H1 (cell line): ENCODE measurements around the gene ZDHHC19. TPM values are rescaled to one million over a fixed set of nuclear protein-coding genes. Genes with fewer than 3 reads are reported as not detected.

Experiments
- CTCF ChIA-PET: fragments of 300-600 bp; sonication (Branson Sonifier 250); formaldehyde crosslinking; loops from one replicate; lab custom pipeline; 2021; ENCODE audit not compliant: partially characterized antibody; lab: Charles Lee
- POLR2A ChIA-PET: fragments of 300-600 bp; sonication (Branson Sonifier 250); formaldehyde crosslinking; loops from one replicate; lab custom pipeline; 2021; ENCODE audit warnings: inconsistent platforms; ENCODE audit not compliant: partially characterized antibody; lab: Charles Lee
- DNase-seq, 2 experiments: peaks; one replicate each; pipeline versions ENCODE4 v3.0.0 to v3.0.0-alpha.2; 2010 to 2022; ENCODE audit warnings: low spot score in 2 of 2, low read depth in 1 of 2, mixed read lengths in 1 of 2
- FAIRE-seq: peaks from 2 replicates; lab custom pipeline; 2011; peaks lifted over from hg19 to GRCh38; lab: Jason Lieb, UNC
- H2AFZ ChIP-seq: 2 replicates; pipeline ENCODE4 v1.8.1; 2012; ENCODE audit warnings: low read length, inconsistent platforms
- H2AK5ac ChIP-seq: 2 replicates; pipeline ENCODE4 v1.6.1; 2013; ENCODE audit warnings: low read depth, low read length
- H2BK120ac ChIP-seq: replicated peaks from 2 replicates; pipeline ENCODE3; 2013; ENCODE audit warnings: low read depth, low read length, inconsistent platforms
- H2BK12ac ChIP-seq: 2 replicates; pipeline ENCODE4 v1.6.1; 2013; ENCODE audit warnings: low read depth, low read length
- H2BK15ac ChIP-seq: 2 replicates; pipeline ENCODE4 v1.6.1; 2013; ENCODE audit warnings: low read length
- H2BK20ac ChIP-seq: 2 replicates; pipeline ENCODE4 v1.6.1; 2013; ENCODE audit warnings: low read length
- H2BK5ac ChIP-seq: 2 replicates; pipeline ENCODE4 v1.6.1; 2013; ENCODE audit warnings: low read depth, low read length
- H3K14ac ChIP-seq: 2 replicates; pipeline ENCODE4 v1.6.1; 2013; ENCODE audit warnings: inconsistent platforms; ENCODE audit not compliant: insufficient read length
- H3K18ac ChIP-seq: 2 replicates; pipeline ENCODE4 v1.6.1; 2013; ENCODE audit warnings: low read length; ENCODE audit errors: extremely low read depth
- H3K23ac ChIP-seq: 2 replicates; pipeline ENCODE4 v1.6.1; 2013; ENCODE audit warnings: inconsistent platforms; ENCODE audit not compliant: insufficient read length
- H3K23me2 ChIP-seq: 2 replicates; pipeline ENCODE4 v1.6.1; 2013; ENCODE audit warnings: low read depth, low read length
- H3K27ac ChIP-seq: 2 replicates; pipeline ENCODE4 v1.6.1; 2011; ENCODE audit warnings: low read depth, low read length, inconsistent platforms
- H3K27me3 ChIP-seq, 4 experiments: replicated peaks in 1 of 4; 1 replicate in 1 of 4; 2 replicates in 3 of 4; pipeline versions ENCODE4 v1.6.1 to v1.8.1; 2011 to 2013; ENCODE audit warnings: low read length in 3 of 4, mild to moderate bottlenecking in 3 of 4, inconsistent platforms in 2 of 4, mixed read lengths in 2 of 4, moderate library complexity in 1 of 4; ENCODE audit not compliant: control insufficient read depth in 3 of 4, insufficient read depth in 3 of 4; ENCODE audit errors: extremely low read depth in 1 of 4
- H3K36me3 ChIP-seq, 4 experiments: 2 replicates each; pipeline versions ENCODE4 v1.6.1 to v1.8.1; 2011 to 2013; ENCODE audit warnings: mild to moderate bottlenecking in 4 of 4, low read length in 3 of 4, moderate library complexity in 2 of 4, control low read depth in 1 of 4, inconsistent platforms in 1 of 4; ENCODE audit not compliant: insufficient read depth in 4 of 4, control insufficient read depth in 2 of 4
- H3K4ac ChIP-seq: replicated peaks from 2 replicates; pipeline ENCODE3; 2013; ENCODE audit warnings: low read length, low read depth, mixed read lengths, inconsistent platforms; ENCODE audit not compliant: insufficient read length
- H3K4me1 ChIP-seq, 4 experiments: replicated peaks in 1 of 4; 1 replicate in 1 of 4; 2 replicates in 3 of 4; pipeline versions ENCODE4 v1.6.1 to v1.8.1; 2011 to 2013; ENCODE audit warnings: low read length in 3 of 4, inconsistent platforms in 2 of 4, mixed read lengths in 1 of 4; ENCODE audit not compliant: insufficient read depth in 4 of 4, control insufficient read depth in 3 of 4
- H3K4me2 ChIP-seq, 2 experiments: 2 replicates each; pipeline versions ENCODE4 v1.6.1 to v1.8.1; 2011 to 2013; ENCODE audit warnings: low read depth in 2 of 2, low read length in 2 of 2, control low read depth in 1 of 2, inconsistent platforms in 1 of 2, mild to moderate bottlenecking in 1 of 2; ENCODE audit not compliant: insufficient read depth in 1 of 2
- H3K4me3 ChIP-seq, 4 experiments: fragments of 200-600, 300-600 bp in 1 of 4; sonication (generic), shearing (Covaris generic), sonication (Bioruptor Twin) in 1 of 4; 2 replicates each; pipeline versions ENCODE4 v1.5.1 to v1.8.1; 2011 to 2016; ENCODE audit warnings: low read length in 4 of 4, low read depth in 3 of 4, control low read depth in 2 of 4, inconsistent platforms in 2 of 4, mild to moderate bottlenecking in 2 of 4, mixed read lengths in 1 of 4, moderate library complexity in 1 of 4; ENCODE audit not compliant: insufficient read depth in 2 of 4; ENCODE audit errors: extremely low read depth in 1 of 4
- H3K56ac ChIP-seq: replicated peaks from 2 replicates; pipeline ENCODE3; 2013; ENCODE audit warnings: low read depth, mild to moderate bottlenecking, mixed read lengths, low read length, inconsistent platforms; ENCODE audit not compliant: insufficient read length
- H3K79me1 ChIP-seq: 2 replicates; pipeline ENCODE4 v1.6.1; 2013; ENCODE audit warnings: low read depth, low read length, control low read depth
- H3K79me2 ChIP-seq, 2 experiments: 2 replicates each; pipeline versions ENCODE4 v1.6.1 to v1.8.1; 2012 to 2013; ENCODE audit warnings: low read length in 2 of 2, mild to moderate bottlenecking in 2 of 2, inconsistent platforms in 1 of 2; ENCODE audit not compliant: insufficient read depth in 2 of 2, control insufficient read depth in 1 of 2
- H3K9ac ChIP-seq, 4 experiments: replicated peaks in 1 of 4; 1 replicate in 1 of 4; 2 replicates in 3 of 4; pipeline versions ENCODE4 v1.6.1 to v1.8.1; 2011 to 2013; ENCODE audit warnings: low read depth in 3 of 4, low read length in 3 of 4, control low read depth in 2 of 4, mild to moderate bottlenecking in 2 of 4, moderate library complexity in 2 of 4, inconsistent platforms in 1 of 4; ENCODE audit errors: extremely low read depth in 1 of 4
- H3K9me3 ChIP-seq, 2 experiments: 2 replicates each; pipeline versions ENCODE4 v1.6.1 to v1.8.1; 2012 to 2013; ENCODE audit warnings: mild to moderate bottlenecking in 2 of 2, moderate library complexity in 2 of 2, control low read depth in 1 of 2, inconsistent platforms in 1 of 2, low read depth in 1 of 2, low read length in 1 of 2, mixed read lengths in 1 of 2; ENCODE audit not compliant: insufficient read depth in 2 of 2
- H4K20me1 ChIP-seq, 2 experiments: replicated peaks in 1 of 2; 2 replicates each; pipeline versions ENCODE3 to v1.8.1; 2011 to 2013; ENCODE audit warnings: inconsistent platforms in 2 of 2, low read length in 2 of 2, mild to moderate bottlenecking in 1 of 2; ENCODE audit not compliant: insufficient read depth in 2 of 2, control insufficient read depth in 1 of 2
- H4K5ac ChIP-seq: 2 replicates; pipeline ENCODE4 v1.6.1; 2013; ENCODE audit warnings: low read length, low read depth, mixed read lengths, inconsistent platforms; ENCODE audit not compliant: insufficient read length
- H4K8ac ChIP-seq: 2 replicates; pipeline ENCODE4 v1.8.0; 2013; ENCODE audit warnings: mild to moderate bottlenecking, moderate library complexity, low read length, inconsistent platforms; ENCODE audit not compliant: insufficient read depth; ENCODE audit errors: extremely low read depth
- H4K91ac ChIP-seq: replicated peaks from 2 replicates; pipeline ENCODE3; 2013; ENCODE audit warnings: low read length, mixed read lengths, inconsistent platforms; ENCODE audit not compliant: insufficient read length
- KDM4A ChIP-seq: IDR thresholded peaks from one replicate; pipeline ENCODE4 v1.7.1; 2012; ENCODE audit warnings: low read depth, mild to moderate bottlenecking, moderate library complexity, low read length, inconsistent platforms; ENCODE audit not compliant: severe bottlenecking
- SIN3A ChIP-seq, 2 experiments: IDR thresholded peaks in 1 of 2; conservative IDR thresholded peaks in 1 of 2; 2 replicates each; pipeline ENCODE4 v1.6.1; 2011 to 2012; ENCODE audit warnings: low read length in 2 of 2, improper control_type of control experiment in 1 of 2, low read depth in 1 of 2, mild to moderate bottlenecking in 1 of 2
- WGBS, 2 experiments: shearing (Covaris generic) in 1 of 2; methylation state at CpG; one replicate each; pipeline versions ENCODE4 v1.1.6 to v1.1.7; 2013 to 2015; ENCODE audit warnings: low lambda C conversion rate in 2 of 2, mixed read lengths in 2 of 2, inconsistent platforms in 1 of 2, low coverage in 1 of 2, missing lambda C conversion rate in 1 of 2; ENCODE audit not compliant: insufficient replicate concordance in 2 of 2, insufficient coverage in 1 of 2, insufficient read length in 1 of 2; ENCODE audit errors: extremely low coverage in 1 of 2, missing lambda C conversion rate in 1 of 2; 5-methylcytosine and 5-hydroxymethylcytosine counted together
- polyA plus RNA-seq, 7 experiments: library from polyadenylated mRNA; depleted of rRNA in 3 of 7; stranded (reverse) in 5 of 7; unstranded in 2 of 7; fragments of >200 nt in 5 of 7; fragments of 200-250 nt in 2 of 7; gene quantifications; 1 replicate in 5 of 7; 2 replicates in 1 of 7; 4 replicates in 1 of 7; pipeline versions ENCODE4 v1.2.1 to v1.2.3, GENCODE V29; 2011 to 2013; ENCODE audit warnings: missing spikeins in 2 of 7, mixed read lengths in 2 of 7
- total RNA-seq: library from RNA; stranded (reverse); fragmentation: NEBNext Ultra II Directional; extraction: Animal tissue kit (Norgen Biotek cat#: 25700); gene quantifications from 2 replicates; pipeline ENCODE4 v1.2.1, GENCODE V29; 2021

ZDHHC19 gene
- total and polyA plus RNA-seq, 2 of the 8 experiments (the other 6 are each of a cell fraction or from before 2014, with no cell fraction given), result 2.5 to 4.1 TPM

- H3K4ac ChIP-seq, result no peak overlapping the region
- TF ChIP-seq KDM4A (no peak), SIN3A (conservative IDR thresholded peaks at IDR 0.05 in 1 of 2, IDR thresholded peaks at IDR 0.05 in 1 of 2; ENCODE audit: low read depth in 1 of 2, low read length in 2 of 2) (no peak)
- H2AK5ac ChIP-seq, result no peak overlapping the region
- H4K91ac ChIP-seq, result no peak overlapping the region
- H3K56ac ChIP-seq, result no peak overlapping the region
- H3K14ac ChIP-seq, result no peak overlapping the region
- no peak overlapping the region for H4K8ac ChIP-seq
- H2AFZ ChIP-seq, result no peak overlapping the region
- DNase-seq (no peak), FAIRE-seq (no peak)
- WGBS, 2 experiments, result 92% methylated on average over 8 of the region's 9 CpGs; no CpG with 5 or more reads in 1 of the 2 experiments
- no peak overlapping the region for H2BK20ac ChIP-seq
- no peak overlapping the region for H2BK5ac ChIP-seq
- ChIA-PET POLR2A (no interaction called here), CTCF (interaction anchor here (0.7 kb wide), 1 partner anchor 34 kb away, joined by 3 read pairs; no protein-coding TSS in a partner anchor)
- H2BK15ac ChIP-seq, result no peak overlapping the region
- H4K5ac ChIP-seq, result no peak overlapping the region
- no peak overlapping the region for H3K4me2 ChIP-seq
- no peaks in the 10 kb centered on the region for H3K27me3 ChIP-seq
- no peaks in the 10 kb centered on the region; a peak in 1 of 8 replicates for H3K36me3 ChIP-seq
- no peak overlapping the region for H3K23ac ChIP-seq
- H2BK12ac ChIP-seq, result no peak overlapping the region
- H3K79me1 ChIP-seq, result no peaks in the 10 kb centered on the region
- H3K27ac ChIP-seq, result no peak overlapping the region
- H3K9me3 ChIP-seq, result no peaks in the 10 kb centered on the region
- peaks cover 0 to 9% (median 5%) of the 10 kb centered on the region in 4 experiments; a peak in 6 of 7 replicates for H3K4me1 ChIP-seq
- no peak overlapping the region for H3K18ac ChIP-seq
- no peak overlapping the region for H2BK120ac ChIP-seq
- H4K20me1 ChIP-seq, result peaks cover 0 to 7% of the 10 kb centered on the region in 2 experiments
- H3K23me2 ChIP-seq, result peaks cover 10% of the 10 kb centered on the region; the same call in 1 of the 2 replicates
- H3K4me3 ChIP-seq, result no peak overlapping the region
- H3K79me2 ChIP-seq, result peaks cover 0 to 5% of the 10 kb centered on the region in 2 experiments; a peak in 1 of 4 replicates
- H3K9ac ChIP-seq, result no peak overlapping the region; a peak in 1 of 7 replicates
Observed at GRCh38 chr3:196162679-196163078, 48.5 kb downstream of the ZDHHC19 start.
